Stimulated activated naive B cell treated with anti-CD40 and anti-IgM and Interleukin-4, amounts not matched to agents 10 μg/mL and 1 μg/mL and 100 μg/mL, for 72 hours (primary cell): Measurements from ENCODE around the gene OBI1.

Experiments
- ATAC-seq, 2 donors: fragments of 150-1000 bp; cut with Tn5 transposase; replicated peaks; 2 replicates each; pipeline ENCODE4 v1.10.0; 2021; ENCODE audit warnings: moderate library complexity in 1 of 2
- DNase-seq: peaks from one replicate; pipeline ENCODE4 v3.0.0; 2021
- H3K27ac Mint-ChIP-seq: one replicate; pipeline ENCODE4 v1.8.0; 2022; ENCODE audit warnings: mild to moderate bottlenecking, mixed read lengths
- H3K27me3 Mint-ChIP-seq, 2 donors: one replicate each; pipeline ENCODE4 v1.8.0; 2022; ENCODE audit warnings: mixed read lengths in 2 of 2
- H3K36me3 Mint-ChIP-seq, 2 donors: one replicate each; pipeline ENCODE4 v1.8.0; 2022; ENCODE audit warnings: mixed read lengths in 2 of 2, mild to moderate bottlenecking in 1 of 2
- H3K4me1 Mint-ChIP-seq, 2 donors: one replicate each; pipeline ENCODE4 v1.8.0; 2022; ENCODE audit warnings: mixed read lengths in 2 of 2, mild to moderate bottlenecking in 1 of 2
- H3K4me3 Mint-ChIP-seq, 2 donors: one replicate each; pipeline ENCODE4 v1.8.0; 2022; ENCODE audit warnings: mild to moderate bottlenecking in 2 of 2, mixed read lengths in 2 of 2, moderate library complexity in 1 of 2
- H3K9me3 Mint-ChIP-seq, 2 donors: one replicate each; pipeline ENCODE4 v1.8.0; 2022; ENCODE audit warnings: mixed read lengths in 2 of 2, mild to moderate bottlenecking in 1 of 2

OBI1 gene

GRCh38 chr13:78595495-78596398 is 63.2 kb downstream of the OBI1 start:
- peaks cover 11 to 24% of the 10 kb centered on the region in 2 donors for H3K4me1 Mint-ChIP-seq
- no peak for ATAC-seq
- H3K27ac Mint-ChIP-seq = peak overlapping the region; percentile 82
- H3K36me3 Mint-ChIP-seq = peaks cover 4 to 6% of the 10 kb centered on the region in 2 donors
- peaks cover 6 to 7% of the 10 kb centered on the region in 2 donors for H3K9me3 Mint-ChIP-seq
- peak overlapping the region; percentile 59 to 69 for H3K4me3 Mint-ChIP-seq
- H3K27me3 Mint-ChIP-seq = peaks cover 57 to 74% of the 10 kb centered on the region in 2 donors
- DNase-seq = no peak

GRCh38 chr13:78594456-78594975 is 64.4 kb downstream of the OBI1 start:
- no peak for DNase-seq
- Mint-ChIP-seq H3K4me1 (peaks cover 6 to 20% of the 10 kb centered on the region in 2 donors), H3K36me3 (peaks cover 5 to 6% of the 10 kb centered on the region in 2 donors), H3K4me3 (peak overlapping the region in 1 of 2 donors; percentile 21), H3K27ac (peak overlapping the region; percentile 89), H3K9me3 (peaks cover 9 to 11% of the 10 kb centered on the region in 2 donors), H3K27me3 (peaks cover 56 to 72% of the 10 kb centered on the region in 2 donors)
- ATAC-seq = no peak

- Mint-ChIP-seq H3K36me3 (peaks cover 6 to 8% of the 10 kb centered on the region in 2 donors), H3K4me3 (peak overlapping the region in 1 of 2 donors; percentile 51), H3K4me1 (peaks cover 6 to 20% of the 10 kb centered on the region in 2 donors), H3K9me3 (peaks cover 11% of the 10 kb centered on the region in 2 donors), H3K27me3 (peaks cover 58 to 72% of the 10 kb centered on the region in 2 donors), H3K27ac (peak overlapping the region; percentile 89)
- DNase-seq (no peak), ATAC-seq (no peak)
Observed at GRCh38 chr13:78593652-78594455, 65.1 kb downstream of the OBI1 start.

- Mint-ChIP-seq H3K4me1 (peaks cover 6 to 20% of the 10 kb centered on the region in 2 donors), H3K27ac (peak overlapping the region; percentile 14), H3K9me3 (peaks cover 11% of the 10 kb centered on the region in 2 donors), H3K27me3 (peaks cover 62 to 77% of the 10 kb centered on the region in 2 donors), H3K4me3 (no peak overlapping the region), H3K36me3 (peaks cover 6 to 8% of the 10 kb centered on the region in 2 donors)
- DNase-seq (no peak), ATAC-seq (no peak)
Observed at GRCh38 chr13:78593129-78593528, 65.8 kb downstream of the OBI1 start.

GRCh38 chr13:78592584-78592983 is 66.4 kb downstream of the OBI1 start:
- H3K9me3 Mint-ChIP-seq = peaks cover 13 to 14% of the 10 kb centered on the region in 2 donors
- H3K4me3 Mint-ChIP-seq = no peak overlapping the region

GRCh38 chr13:78589206-78589605 is 69.7 kb downstream of the OBI1 start:
- Mint-ChIP-seq H3K27ac (no peak overlapping the region), H3K27me3 (peaks cover 70 to 83% of the 10 kb centered on the region in 2 donors), H3K9me3 (peaks cover 10 to 11% of the 10 kb centered on the region in 2 donors), H3K4me1 (peaks cover 7 to 10% of the 10 kb centered on the region in 2 donors), H3K36me3 (peaks cover 0 to 11% of the 10 kb centered on the region in 2 donors), H3K4me3 (no peak overlapping the region)
- ATAC-seq (no peak), DNase-seq (no peak)

More at GRCh38 chr13:78592584-78592983, 66.4 kb downstream of the OBI1 start:
- peaks cover 66 to 80% of the 10 kb centered on the region in 2 donors for H3K27me3 Mint-ChIP-seq
- ATAC-seq (no peak), DNase-seq (no peak)
- peaks cover 6 to 8% of the 10 kb centered on the region in 2 donors for H3K36me3 Mint-ChIP-seq
- H3K27ac Mint-ChIP-seq = peak overlapping the region; percentile 14
- peaks cover 6 to 20% of the 10 kb centered on the region in 2 donors for H3K4me1 Mint-ChIP-seq

- no peak for ATAC-seq
- H3K27me3 Mint-ChIP-seq = peaks cover 58 to 70% of the 10 kb centered on the region in 2 donors
- H3K36me3 Mint-ChIP-seq = peaks cover 0 to 9% of the 10 kb centered on the region in 2 donors
- H3K27ac Mint-ChIP-seq = no peak overlapping the region
- no peak for DNase-seq
- peak overlapping the region in 1 of 2 donors; percentile 36 for H3K4me3 Mint-ChIP-seq
- H3K4me1 Mint-ChIP-seq = peaks cover 7 to 10% of the 10 kb centered on the region in 2 donors
- peaks cover 10 to 11% of the 10 kb centered on the region in 2 donors for H3K9me3 Mint-ChIP-seq
Observed at GRCh38 chr13:78587395-78587794, 71.6 kb downstream of the OBI1 start.

GRCh38 chr13:78586706-78587105 is 72.2 kb downstream of the OBI1 start:
- H3K4me3 Mint-ChIP-seq = peak overlapping the region; percentile 56 to 66

GRCh38 chr13:78576261-78576660 is 82.7 kb downstream of the OBI1 start:
- Mint-ChIP-seq H3K9me3 (peaks cover 0 to 1% of the 10 kb centered on the region in 2 donors), H3K27me3 (peaks cover 30 to 31% of the 10 kb centered on the region in 2 donors), H3K4me1 (no peaks in the 10 kb centered on the region), H3K36me3 (no peaks in the 10 kb centered on the region), H3K4me3 (no peak overlapping the region), H3K27ac (no peak overlapping the region)
- DNase-seq (no peak), ATAC-seq (no peak)

More at GRCh38 chr13:78586706-78587105, 72.2 kb downstream of the OBI1 start:
- Mint-ChIP-seq H3K4me1 (peaks cover 7 to 10% of the 10 kb centered on the region in 2 donors), H3K27me3 (peaks cover 52 to 63% of the 10 kb centered on the region in 2 donors), H3K9me3 (peaks cover 10 to 11% of the 10 kb centered on the region in 2 donors), H3K27ac (no peak overlapping the region), H3K36me3 (peaks cover 0 to 9% of the 10 kb centered on the region in 2 donors)
- DNase-seq (no peak), ATAC-seq (no peak)

GRCh38 chr13:78572459-78572858 is 86.5 kb downstream of the OBI1 start:
- H3K36me3 Mint-ChIP-seq = no peaks in the 10 kb centered on the region
- no peak overlapping the region for H3K4me3 Mint-ChIP-seq
- DNase-seq (no peak), ATAC-seq (no peak)
- no peaks in the 10 kb centered on the region for H3K4me1 Mint-ChIP-seq
- no peak overlapping the region for H3K27ac Mint-ChIP-seq
- H3K27me3 Mint-ChIP-seq = peaks cover 17 to 26% of the 10 kb centered on the region in 2 donors
- H3K9me3 Mint-ChIP-seq = peaks cover 0 to 1% of the 10 kb centered on the region in 2 donors

- ATAC-seq (no peak), DNase-seq (no peak)
- H3K27ac Mint-ChIP-seq = no peak overlapping the region
- H3K4me1 Mint-ChIP-seq = no peaks in the 10 kb centered on the region
- H3K27me3 Mint-ChIP-seq = peaks cover 7 to 19% of the 10 kb centered on the region in 2 donors
- no peaks in the 10 kb centered on the region for H3K9me3 Mint-ChIP-seq
- H3K4me3 Mint-ChIP-seq = no peak overlapping the region
- no peaks in the 10 kb centered on the region for H3K36me3 Mint-ChIP-seq
Observed at GRCh38 chr13:78569029-78569428, 89.9 kb downstream of the OBI1 start.

- Mint-ChIP-seq H3K9me3 (no peaks in the 10 kb centered on the region), H3K36me3 (no peaks in the 10 kb centered on the region), H3K27ac (no peak overlapping the region), H3K27me3 (peaks cover 7 to 23% of the 10 kb centered on the region in 2 donors), H3K4me3 (no peak overlapping the region), H3K4me1 (no peaks in the 10 kb centered on the region)
- ATAC-seq (no peak), DNase-seq (no peak)
Observed at GRCh38 chr13:78566631-78567030, 92.3 kb downstream of the OBI1 start.
